OCI-LY1 (cell line): Measurements from ENCODE around the gene SLC5A2.

Experiments used
- H2AFZ ChIP-seq: fragments of 200-600 bp; sonication (generic), shearing (Covaris generic); 2 replicates; pipeline ENCODE4 v1.6.0; 2014; ENCODE audit warnings: antibody characterized with exemption, mild to moderate bottlenecking, low read length
- H3F3A ChIP-seq: fragments of 200-600 bp; sonication (generic), shearing (Covaris generic); 2 replicates; pipeline ENCODE4 v1.6.0; 2014; ENCODE audit warnings: mild to moderate bottlenecking, antibody characterized with exemption, low read length, moderate library complexity; ENCODE audit not compliant: insufficient read depth
- H3K27ac ChIP-seq: fragments of 200-600 bp; sonication (generic); 2 replicates; pipeline ENCODE4 v1.5.1; 2014; ENCODE audit warnings: low read length, mixed run types, mild to moderate bottlenecking, low read depth; ENCODE audit not compliant: poor library complexity, severe bottlenecking
- H3K27me3 ChIP-seq: fragments of 200-600 bp; sonication (generic); 2 replicates; pipeline ENCODE4 v1.6.0; 2014; ENCODE audit warnings: antibody characterized with exemption, mild to moderate bottlenecking, low read length, moderate library complexity; ENCODE audit not compliant: insufficient read depth
- H3K36me3 ChIP-seq: fragments of 200-600 bp; sonication (generic); 2 replicates; pipeline ENCODE4 v1.6.1; 2014; ENCODE audit warnings: mild to moderate bottlenecking, antibody characterized with exemption, low read length, moderate library complexity, mixed read lengths; ENCODE audit not compliant: insufficient read depth
- H3K4me1 ChIP-seq: fragments of 200-600 bp; sonication (generic); 2 replicates; pipeline ENCODE4 v1.5.1; 2014; ENCODE audit warnings: mild to moderate bottlenecking, low read length, moderate library complexity; ENCODE audit not compliant: insufficient read depth, severe bottlenecking
- H3K4me2 ChIP-seq: fragments of 200-600 bp; sonication (generic), shearing (Covaris generic); 2 replicates; pipeline ENCODE4 v1.6.1; 2014; ENCODE audit warnings: low read length
- H3K4me3 ChIP-seq: fragments of 200-600 bp; sonication (generic); 2 replicates; pipeline ENCODE4 v1.5.1; 2014; ENCODE audit warnings: low read length, low read depth, mild to moderate bottlenecking, mixed read lengths; ENCODE audit not compliant: poor library complexity, severe bottlenecking
- H3K79me2 ChIP-seq: fragments of 200-600 bp; shearing (Covaris generic); 2 replicates; pipeline ENCODE4 v1.6.1; 2016; ENCODE audit warnings: mixed run types, low read length, mixed read lengths; ENCODE audit not compliant: insufficient read depth
- H3K9ac ChIP-seq: fragments of 200-600 bp; sonication (generic), shearing (Covaris generic); 2 replicates; pipeline ENCODE4 v1.6.1; 2014; ENCODE audit warnings: mild to moderate bottlenecking, low read length, mixed read lengths
- H3K9me2 ChIP-seq: fragments of 200-600 bp; sonication (generic), shearing (Covaris generic); 2 replicates; pipeline ENCODE4 v1.6.1; 2014; ENCODE audit warnings: low read depth, mild to moderate bottlenecking, low read length, mixed read lengths
- H3K9me3 ChIP-seq: fragments of 200-600 bp; shearing (Covaris generic); 2 replicates; pipeline ENCODE4 v1.6.1; 2014; ENCODE audit warnings: low read length, mixed read lengths
- H4K20me1 ChIP-seq: fragments of 200-600 bp; sonication (generic), shearing (Covaris generic); 2 replicates; pipeline ENCODE4 v1.6.0; 2016; ENCODE audit warnings: mild to moderate bottlenecking, low read length; ENCODE audit not compliant: insufficient read depth
- EZH2 ChIP-seq: fragments of 200-600 bp; sonication (generic), shearing (Covaris generic); IDR thresholded peaks from 2 replicates; pipeline ENCODE4 v1.8.0; 2017; ENCODE audit warnings: borderline replicate concordance, mixed run types, mild to moderate bottlenecking, antibody characterized with exemption, low read length, moderate library complexity, mixed read lengths
- TF ChIP-seq, protein P1 (sequence below): fragments of 200-600 bp; sonication (generic), shearing (Covaris generic); IDR thresholded peaks from 2 replicates; pipeline ENCODE4 v1.5.1; 2017; ENCODE audit warnings: mild to moderate bottlenecking, antibody characterized with exemption, low read length, moderate library complexity, mixed read lengths

Gene SLC5A2

DNA sequence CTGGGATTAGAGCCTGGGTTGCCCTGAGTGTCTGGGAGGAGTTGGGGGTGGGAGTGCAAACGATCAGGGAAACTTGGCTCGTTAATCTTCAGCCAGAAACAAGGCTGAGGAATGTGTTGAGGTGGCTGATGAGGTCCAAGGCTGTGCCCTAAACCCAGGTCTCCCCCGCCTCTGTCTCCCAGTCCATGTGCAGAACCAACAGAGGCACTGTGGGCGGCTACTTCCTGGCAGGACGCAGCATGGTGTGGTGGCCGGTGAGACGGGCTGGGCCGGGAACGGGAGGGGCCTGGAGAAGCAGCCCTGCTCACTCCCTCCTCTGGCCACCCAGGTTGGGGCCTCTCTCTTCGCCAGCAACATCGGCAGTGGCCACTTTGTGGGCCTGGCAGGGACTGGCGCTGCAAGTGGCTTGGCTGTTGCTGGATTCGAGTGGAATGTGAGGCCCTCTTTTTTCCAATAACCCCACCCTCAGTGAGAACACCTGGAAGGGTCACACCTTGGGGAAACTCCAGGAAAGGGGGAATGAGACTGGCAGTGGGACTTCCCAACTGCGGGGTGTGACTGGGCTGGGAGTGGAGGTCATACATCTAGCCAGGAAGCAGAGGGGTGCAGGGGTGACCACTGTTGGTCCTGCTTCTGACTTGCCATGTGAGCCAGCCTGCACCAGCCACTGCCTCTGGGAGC lies 1.7 kb downstream of the SLC5A2 start:
- Histone ChIP-seq H3F3A (no peaks in the 10 kb centered on the region), H2AFZ (no peak overlapping the region), H3K27ac (no peak overlapping the region), H3K4me1 (peaks cover 11% of the 10 kb centered on the region), H3K9me2 (no peaks in the 10 kb centered on the region), H3K4me3 (no peak overlapping the region), H4K20me1 (no peaks in the 10 kb centered on the region), H3K4me2 (no peak overlapping the region), H3K9ac (no peak overlapping the region), H3K9me3 (no peaks in the 10 kb centered on the region), H3K27me3 (peaks cover 11% of the 10 kb centered on the region), H3K36me3 (no peaks in the 10 kb centered on the region), H3K79me2 (no peaks in the 10 kb centered on the region)
- TF ChIP-seq, protein P1, sequence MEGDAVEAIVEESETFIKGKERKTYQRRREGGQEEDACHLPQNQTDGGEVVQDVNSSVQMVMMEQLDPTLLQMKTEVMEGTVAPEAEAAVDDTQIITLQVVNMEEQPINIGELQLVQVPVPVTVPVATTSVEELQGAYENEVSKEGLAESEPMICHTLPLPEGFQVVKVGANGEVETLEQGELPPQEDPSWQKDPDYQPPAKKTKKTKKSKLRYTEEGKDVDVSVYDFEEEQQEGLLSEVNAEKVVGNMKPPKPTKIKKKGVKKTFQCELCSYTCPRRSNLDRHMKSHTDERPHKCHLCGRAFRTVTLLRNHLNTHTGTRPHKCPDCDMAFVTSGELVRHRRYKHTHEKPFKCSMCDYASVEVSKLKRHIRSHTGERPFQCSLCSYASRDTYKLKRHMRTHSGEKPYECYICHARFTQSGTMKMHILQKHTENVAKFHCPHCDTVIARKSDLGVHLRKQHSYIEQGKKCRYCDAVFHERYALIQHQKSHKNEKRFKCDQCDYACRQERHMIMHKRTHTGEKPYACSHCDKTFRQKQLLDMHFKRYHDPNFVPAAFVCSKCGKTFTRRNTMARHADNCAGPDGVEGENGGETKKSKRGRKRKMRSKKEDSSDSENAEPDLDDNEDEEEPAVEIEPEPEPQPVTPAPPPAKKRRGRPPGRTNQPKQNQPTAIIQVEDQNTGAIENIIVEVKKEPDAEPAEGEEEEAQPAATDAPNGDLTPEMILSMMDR: no peak
- no peak for TF ChIP-seq EZH2

DNA sequence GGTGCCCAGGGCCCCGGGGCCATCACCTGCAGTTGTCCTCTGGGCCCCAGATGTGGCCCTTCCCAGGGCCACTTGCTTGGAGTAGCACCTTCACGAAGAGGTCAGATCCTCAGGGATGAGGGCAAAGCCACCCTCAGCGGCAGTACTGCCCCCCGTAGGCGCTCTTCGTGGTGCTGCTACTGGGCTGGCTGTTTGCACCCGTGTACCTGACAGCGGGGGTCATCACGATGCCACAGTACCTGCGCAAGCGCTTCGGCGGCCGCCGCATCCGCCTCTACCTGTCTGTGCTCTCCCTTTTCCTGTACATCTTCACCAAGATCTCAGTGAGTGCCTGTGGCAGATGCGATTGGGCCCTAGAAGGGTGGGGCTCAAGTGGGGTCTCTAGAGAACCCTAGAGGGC lies 2.6 kb downstream of the SLC5A2 start:
- Histone ChIP-seq H3K9ac (no peak overlapping the region), H3K9me2 (no peaks in the 10 kb centered on the region), H3K27me3 (peaks cover 11% of the 10 kb centered on the region), H3K4me2 (no peak overlapping the region), H3K27ac (no peak overlapping the region), H3F3A (no peaks in the 10 kb centered on the region), H3K4me3 (no peak overlapping the region), H3K79me2 (no peaks in the 10 kb centered on the region), H3K9me3 (no peaks in the 10 kb centered on the region), H3K4me1 (peaks cover 11% of the 10 kb centered on the region), H2AFZ (no peak overlapping the region), H4K20me1 (no peaks in the 10 kb centered on the region), H3K36me3 (no peaks in the 10 kb centered on the region)
- no peak for TF ChIP-seq EZH2
- TF ChIP-seq, protein P1: no peak

DNA sequence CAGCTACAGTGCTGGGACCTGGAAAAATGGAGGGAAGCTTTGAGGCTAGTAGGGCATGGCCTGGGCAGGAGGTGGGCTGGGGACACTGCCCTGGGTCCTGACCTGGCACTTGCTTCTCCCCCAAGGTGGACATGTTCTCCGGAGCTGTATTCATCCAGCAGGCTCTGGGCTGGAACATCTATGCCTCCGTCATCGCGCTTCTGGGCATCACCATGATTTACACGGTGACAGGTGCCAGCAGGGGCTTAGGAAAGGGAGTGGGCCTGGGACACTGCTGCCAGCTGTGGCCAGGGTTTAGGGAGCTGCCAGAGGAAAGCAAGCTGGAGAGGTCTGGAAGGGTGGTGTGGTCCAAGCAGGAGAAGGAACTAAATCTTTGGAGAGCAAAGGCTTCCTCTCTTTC lies 3.1 kb downstream of the SLC5A2 start:
- no peak overlapping the region for H3K27ac ChIP-seq
- no peak for TF ChIP-seq EZH2
- TF ChIP-seq, protein P1: no peak
- H3K27me3 ChIP-seq: peaks cover 11% of the 10 kb centered on the region; the same call in 1 of the 2 replicates
- H3K9me2 ChIP-seq: no peaks in the 10 kb centered on the region
- H3K9me3 ChIP-seq: no peaks in the 10 kb centered on the region
- no peaks in the 10 kb centered on the region for H3F3A ChIP-seq
- peaks cover 11% of the 10 kb centered on the region for H3K4me1 ChIP-seq
- no peak overlapping the region for H3K4me2 ChIP-seq
- no peak overlapping the region for H2AFZ ChIP-seq
- H3K9ac ChIP-seq: no peak overlapping the region
- H3K79me2 ChIP-seq: no peaks in the 10 kb centered on the region
- H3K36me3 ChIP-seq: no peaks in the 10 kb centered on the region
- no peak overlapping the region for H3K4me3 ChIP-seq
- no peaks in the 10 kb centered on the region for H4K20me1 ChIP-seq
